Heart right ventricle (tissue), 16 donors: Measurements from ENCODE around the gene SCMH1. TPM values are rescaled to one million over a fixed set of nuclear protein-coding genes. Genes with fewer than 3 reads are reported as not detected.

Experiments
- ATAC-seq, 8 donors: fragments of 200-7000 bp; cut with Tn5 transposase; one replicate each; pipeline ENCODE4 v1.9.1; 2020; ENCODE audit warnings: mild to moderate bottlenecking in 8 of 8, moderate library complexity in 8 of 8, moderate number of reproducible peaks in 1 of 8
- DNase-seq, 2 donors: peaks; one replicate each; pipeline ENCODE4 v3.0.0-alpha.2; 2020
- H3K27ac ChIP-seq, 10 donors: fragments of 200-600 bp; sonication (generic) in 2 of 10; one replicate each; pipeline versions ENCODE4 v1.5.0 to v1.8.0; 2020 to 2022; ENCODE audit warnings: mild to moderate bottlenecking in 3 of 10
- H3K27me3 ChIP-seq, 7 donors: fragments of 200-600 bp; one replicate each; pipeline ENCODE4 v1.8.0; 2021 to 2022; ENCODE audit warnings: mild to moderate bottlenecking in 2 of 7
- H3K36me3 ChIP-seq, 9 donors: fragments of 200-600 bp; sonication (generic) in 1 of 9; one replicate each; pipeline versions ENCODE4 v1.5.0 to v1.8.0; 2020 to 2022; ENCODE audit warnings: mild to moderate bottlenecking in 2 of 9
- H3K4me1 ChIP-seq, 9 donors: fragments of 200-600 bp; sonication (generic) in 1 of 9; one replicate each; pipeline versions ENCODE4 v1.5.0 to v1.8.0; 2020 to 2022; ENCODE audit warnings: mild to moderate bottlenecking in 4 of 9
- H3K4me3 ChIP-seq, 10 donors: fragments of 200-600 bp; sonication (generic) in 2 of 10; one replicate each; pipeline versions ENCODE4 v1.5.0 to v1.8.0; 2020 to 2022; ENCODE audit warnings: mild to moderate bottlenecking in 7 of 10, moderate library complexity in 2 of 10
- H3K9me3 ChIP-seq, 11 donors: fragments of 200-600 bp in 10 of 11; sonication (generic) in 2 of 11; one replicate each; pipeline versions ENCODE4 v1.5.0 to v1.8.0; 2013 to 2022; ENCODE audit warnings: mild to moderate bottlenecking in 2 of 11, control low read depth in 1 of 11, moderate library complexity in 1 of 11
- WGBS, 2 donors: extraction: QIAGEN DNeasy Blood & Tissue Kit; methylation state at CpG; one replicate each; pipeline ENCODE4 v1.1.7; 2013; ENCODE audit warnings: inconsistent platforms in 1 of 2; 5-methylcytosine and 5-hydroxymethylcytosine counted together
- intact Hi-C, 10 donors: fragments of 100-400 bp; cut with DNase I; formaldehyde crosslinking; loops; one replicate each; pipeline versions ENCODE4 v1.11.1 to v1.14.2; 2022
- polyA plus RNA-seq, 2 donors: library from polyadenylated mRNA; stranded (reverse); fragments of 200-250 nt; gene quantifications; one replicate each; pipeline ENCODE4 v1.2.3, GENCODE V29; 2013
- total RNA-seq, 10 donors: library from RNA; stranded (reverse); fragmentation: NEBNext Ultra II Directional in 3 of 10; extraction: Animal tissue kit (Norgen Biotek cat#: 25700) in 3 of 10; gene quantifications; one replicate each; pipeline versions ENCODE4 v1.2.1 to v1.2.4, GENCODE V29; 2021 to 2023
- TF ChIP-seq, protein P1 (sequence below), 9 donors: fragments of 200-600 bp; sonication (generic) in 2 of 9; IDR thresholded peaks; one replicate each; pipeline versions ENCODE4 v1.5.0 to v1.8.0; 2021 to 2022; ENCODE audit warnings: antibody characterized with exemption in 9 of 9, mild to moderate bottlenecking in 5 of 9, moderate library complexity in 1 of 9
- donor health status: Arrhythmogenic right ventricular cardiomyopathy.
- donor health status: ischemic (EF 13 %, LVEDD 7.1; RV severe dilation, severe dysfunction).
- donor health status: healthy with polysubstance abuse.
- donor health status: DM: no; HTN: yes; CAD: no.
- donor health status: DM: no; HTN: no; CAD: no.
- donor health status: ischemic (EF 25% LVEDD 6.9; RV normal size, moderate dysfunction).
- donor health status: ischemic (EF 25% LVEDD 5.7; RV mildly dilated, moderate dysfunction).
- donor health status: healthy.
- donor health status: DM: yes; HTN: yes; CAD: no.
- donor health status: Ischemic cardiomyopathy.
- donor health status: ischemic (EF 35%, LVEDD 5.7; RV mildly dilated, moderate dysfunction).
- donor health status: nonischemic (EF 11% LVEDD 7.7; RV severe dilation, severe dysfunction).
- donor health status: DM: yes; HTN: yes; CAD: no.
- donor health status: PGD.
- donor health status: ischemic (EF 29% LVEDD 5.4; RV normal size, mild dysfunction).
- donor health status: nonischemic (EF 23%, LVEDD 6.1; RV moderate dilation, normal function).

The SCMH1 gene
- total and polyA plus RNA-seq, 12 donors = 29.6 to 53.5 (median 43.8) TPM

DNA sequence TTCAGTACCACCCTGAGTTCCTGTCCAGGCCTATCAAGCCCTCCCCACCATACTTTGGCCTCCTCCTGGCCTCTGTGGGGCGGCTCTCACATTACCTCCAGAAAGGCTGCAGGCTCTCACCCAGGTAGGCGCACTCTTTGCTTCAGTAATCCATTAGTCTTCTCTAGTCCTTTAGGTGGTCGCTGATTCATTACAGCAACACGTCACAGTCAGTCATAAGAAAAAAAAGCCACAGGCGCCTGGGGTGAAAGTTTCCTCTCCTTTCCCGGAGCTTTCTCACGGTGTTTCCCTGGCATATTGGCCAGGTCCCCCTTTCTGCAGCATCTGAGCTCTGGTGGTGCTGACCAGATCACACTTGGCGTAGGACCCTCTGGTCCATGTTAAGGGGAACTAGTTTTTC, 232.6 kb downstream of the SCMH1 start:
- no peaks in the 10 kb centered on the region for H3K27me3 ChIP-seq
- no peaks in the 10 kb centered on the region for H3K9me3 ChIP-seq
- ATAC-seq = no peak
- no peak overlapping the region for H3K4me3 ChIP-seq
- DNase-seq = no peak
- intact Hi-C loops = no loop called here
- no peak overlapping the region for H3K27ac ChIP-seq
- TF ChIP-seq, protein P1, sequence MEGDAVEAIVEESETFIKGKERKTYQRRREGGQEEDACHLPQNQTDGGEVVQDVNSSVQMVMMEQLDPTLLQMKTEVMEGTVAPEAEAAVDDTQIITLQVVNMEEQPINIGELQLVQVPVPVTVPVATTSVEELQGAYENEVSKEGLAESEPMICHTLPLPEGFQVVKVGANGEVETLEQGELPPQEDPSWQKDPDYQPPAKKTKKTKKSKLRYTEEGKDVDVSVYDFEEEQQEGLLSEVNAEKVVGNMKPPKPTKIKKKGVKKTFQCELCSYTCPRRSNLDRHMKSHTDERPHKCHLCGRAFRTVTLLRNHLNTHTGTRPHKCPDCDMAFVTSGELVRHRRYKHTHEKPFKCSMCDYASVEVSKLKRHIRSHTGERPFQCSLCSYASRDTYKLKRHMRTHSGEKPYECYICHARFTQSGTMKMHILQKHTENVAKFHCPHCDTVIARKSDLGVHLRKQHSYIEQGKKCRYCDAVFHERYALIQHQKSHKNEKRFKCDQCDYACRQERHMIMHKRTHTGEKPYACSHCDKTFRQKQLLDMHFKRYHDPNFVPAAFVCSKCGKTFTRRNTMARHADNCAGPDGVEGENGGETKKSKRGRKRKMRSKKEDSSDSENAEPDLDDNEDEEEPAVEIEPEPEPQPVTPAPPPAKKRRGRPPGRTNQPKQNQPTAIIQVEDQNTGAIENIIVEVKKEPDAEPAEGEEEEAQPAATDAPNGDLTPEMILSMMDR (IDR thresholded peaks at IDR 0.05) = no peak
- WGBS, 2 donors = 97% methylated on average over 8 of the region's 8 CpGs
- H3K4me1 ChIP-seq = peaks cover 0 to 18% (median 11%) of the 10 kb centered on the region in 9 donors
- H3K36me3 ChIP-seq = peaks cover 0 to 88% (median 23%) of the 10 kb centered on the region in 9 donors

DNA sequence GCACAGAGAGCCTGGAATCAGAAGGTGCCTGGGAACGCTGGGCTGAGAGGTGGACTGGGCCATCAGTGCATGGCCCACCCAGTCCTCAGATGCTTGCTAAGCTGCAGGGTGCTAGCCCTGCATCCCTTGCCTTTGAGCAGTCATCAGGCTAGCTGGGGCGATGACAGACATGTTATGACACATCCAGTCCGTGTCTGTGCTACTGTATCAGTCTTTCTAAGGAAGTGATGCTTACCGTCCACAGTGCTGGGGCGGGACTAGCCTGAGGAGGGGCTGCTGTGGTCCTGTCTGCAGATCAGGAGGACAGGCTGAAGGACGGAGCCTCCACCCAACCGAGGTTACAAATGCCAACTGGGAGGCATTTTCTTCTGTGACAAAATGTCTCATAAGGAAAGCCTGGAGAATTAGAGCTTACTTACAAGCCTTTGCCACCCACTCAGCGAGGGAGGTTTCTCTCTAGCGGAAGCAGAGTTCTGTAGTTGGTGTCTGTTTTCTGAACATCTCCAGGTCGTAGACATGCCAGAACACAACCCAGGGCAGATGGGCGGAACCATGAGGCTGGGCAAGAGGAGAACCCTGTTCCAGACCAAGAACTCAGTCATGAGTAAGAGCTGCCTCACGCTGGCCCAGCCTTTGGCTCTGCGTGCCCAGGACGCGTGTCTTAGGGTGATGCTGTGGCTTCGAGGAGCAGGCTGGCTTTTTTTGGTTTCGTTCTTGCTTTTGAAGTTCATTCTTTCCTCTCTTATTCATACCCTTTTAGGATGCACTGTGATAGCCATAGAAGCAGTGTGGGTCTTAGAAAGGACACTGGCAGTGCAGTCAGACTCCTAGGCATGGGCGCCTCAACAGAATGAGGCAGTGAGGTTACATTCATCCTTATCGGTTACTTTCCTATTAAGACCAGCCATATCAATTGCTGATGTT, 234.9 kb downstream of the SCMH1 start:
- DNase-seq (no peak), ATAC-seq (no peak)
- Histone ChIP-seq H3K27me3 (no peaks in the 10 kb centered on the region), H3K9me3 (no peaks in the 10 kb centered on the region), H3K4me3 (no peak overlapping the region), H3K36me3 (peaks cover 0 to 95% (median 22%) of the 10 kb centered on the region in 9 donors), H3K4me1 (peaks cover 6 to 21% (median 12%) of the 10 kb centered on the region in 9 donors), H3K27ac (no peak overlapping the region)
- intact Hi-C loops = no loop called here
- TF ChIP-seq, protein P1 (IDR thresholded peaks at IDR 0.05) = no peak
- 89 to 91% methylated on average over 19 of the region's 19 CpGs for WGBS, 2 donors

DNA sequence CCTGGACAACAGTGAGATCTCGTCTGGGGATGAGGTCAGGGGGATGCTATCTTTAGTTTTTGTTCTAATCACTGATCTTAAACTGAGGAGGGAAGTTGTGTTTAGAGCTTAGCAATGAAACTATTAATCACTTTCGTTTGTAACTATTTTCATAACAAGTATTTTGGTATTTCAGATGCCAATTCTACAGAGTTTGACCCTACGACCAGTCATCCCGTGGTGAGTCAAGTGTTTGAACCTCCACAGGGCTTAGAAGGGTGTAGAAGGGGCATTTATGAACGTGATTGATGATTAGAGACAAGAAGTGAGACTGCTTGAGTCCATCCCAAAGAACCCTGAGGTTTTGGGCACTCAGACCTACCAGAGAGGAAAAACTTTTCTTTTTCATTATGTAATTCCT, 236.2 kb downstream of the SCMH1 start:
- TF ChIP-seq, protein P1 (IDR thresholded peaks at IDR 0.05) = no peak
- no peaks in the 10 kb centered on the region for H3K27me3 ChIP-seq
- DNase-seq (no peak), ATAC-seq (no peak)
- WGBS, 2 donors = 89 to 94% methylated on average over 5 of the region's 5 CpGs
- H3K4me3 ChIP-seq = no peak overlapping the region
- peaks cover 6 to 25% (median 12%) of the 10 kb centered on the region in 9 donors for H3K4me1 ChIP-seq
- intact Hi-C loops = no loop called here
- H3K36me3 ChIP-seq = peaks cover 0 to 95% (median 19%) of the 10 kb centered on the region in 9 donors
- no peaks in the 10 kb centered on the region for H3K9me3 ChIP-seq
- H3K27ac ChIP-seq = no peak overlapping the region

DNA sequence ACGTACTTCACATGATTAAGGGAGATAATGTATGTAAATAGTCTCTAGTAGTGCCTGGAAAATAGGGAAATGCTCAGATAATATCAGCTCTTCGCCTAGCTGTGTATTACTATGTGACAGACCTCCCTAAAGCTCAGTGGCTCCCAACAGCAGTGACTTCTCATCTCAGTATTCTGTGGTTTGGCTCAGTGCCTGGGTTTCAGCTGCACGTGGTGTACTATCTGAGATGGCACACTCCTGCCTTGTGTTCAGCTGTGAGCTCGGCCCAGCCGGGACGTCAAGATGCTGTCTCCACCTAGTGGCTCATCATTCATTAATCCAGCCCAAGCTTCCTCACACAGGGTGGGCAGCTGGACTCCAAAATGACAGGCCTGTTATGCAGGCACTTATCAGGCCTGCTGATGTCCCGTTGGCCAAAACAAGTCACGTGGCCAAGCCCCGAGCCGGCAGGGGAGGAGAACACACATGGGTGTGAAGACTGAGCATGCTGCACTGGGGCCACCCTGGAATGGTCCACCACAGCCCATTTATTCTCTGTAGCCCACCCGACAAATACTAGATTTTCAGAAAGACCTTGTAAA, 238.4 kb downstream of the SCMH1 start:
- Histone ChIP-seq H3K4me1 (peaks cover 6 to 25% (median 12%) of the 10 kb centered on the region in 9 donors), H3K27ac (peak overlapping the region in 4 of 10 donors; percentile 1 to 24 (median 12)), H3K9me3 (no peaks in the 10 kb centered on the region), H3K27me3 (no peaks in the 10 kb centered on the region), H3K36me3 (peaks cover 0 to 95% (median 7%) of the 10 kb centered on the region in 9 donors), H3K4me3 (no peak overlapping the region)
- ATAC-seq (peak; percentile 95 to 99 (median 96)), DNase-seq (peak; percentile 81 to 95)
- TF ChIP-seq, protein P1 (IDR thresholded peaks at IDR 0.05) = peak in 8 of 9 donors; percentile 29 to 68 (median 50)
- intact Hi-C loops = no loop called here
- WGBS, 2 donors = 24 to 29% methylated on average over 11 of the region's 11 CpGs
